ENCODE data around the gene HDAC9. TPM values are rescaled to one million over a fixed set of nuclear protein-coding genes. Genes with fewer than 3 reads are reported as not detected.

The HDAC9 gene
- polyA plus RNA-seq, 1 of the 3 experiments (the other 2 are of a cell fraction): 11.6 TPM

- peak overlapping the region in 1 of 2 experiments; percentile 2; a peak in 1 of 4 replicates for H3K4me3 ChIP-seq (ENCODE audit: low read depth in 2 of 2, low read length in 1 of 2)
- no peaks in the 10 kb centered on the region for H4K20me1 ChIP-seq (ENCODE audit: insufficient read depth)
- H3K9ac ChIP-seq: peak overlapping the region; percentile 23
- H2AFZ ChIP-seq (ENCODE audit: low read depth): peak overlapping the region; percentile 43; the same call in 1 of the 2 replicates
- no peaks in the 10 kb centered on the region for H3K27me3 ChIP-seq (ENCODE audit: insufficient read depth)
- ChIA-PET CTCF (interaction anchor here (0.6 to 2.1 kb wide), 9 partner anchors 8 to 154 kb away, joined by 3 to 13 read pairs (median 5); no protein-coding TSS in a partner anchor), POLR2A (interaction anchor here (1.0 kb wide), 1 partner anchor 9 kb away, joined by 3 read pairs; no protein-coding TSS in a partner anchor)
- peak overlapping the region; percentile 75 to 78 for H3K27ac ChIP-seq (ENCODE audit: low read depth in 2 of 2, low read length in 1 of 2)
- TF ChIP-seq RXRA (IDR thresholded peaks at IDR 0.05; ENCODE audit: borderline replicate concordance, low read depth) (no peak), MEF2A (IDR thresholded peaks at IDR 0.05; ENCODE audit: borderline replicate concordance, low read depth) (peak; percentile 86), EP300 (IDR thresholded peaks at IDR 0.05; ENCODE audit: borderline replicate concordance in 1 of 2, low read depth in 1 of 2, low read length in 1 of 2) (0 out of 4 replicates have a peak, but pooled peaks of 1 of the 2 experiments have one; percentile 20), TCF12 (IDR thresholded peaks at IDR 0.05) (peak; percentile 37; the same call in 1 of the 2 replicates), YY1 (IDR thresholded peaks at IDR 0.05; ENCODE audit: low read depth) (no peak), TEAD4 (IDR thresholded peaks at IDR 0.05; ENCODE audit: borderline replicate concordance, insufficient read depth) (no peak), GATA2 (CRISPR knock-in tag; IDR thresholded peaks at IDR 0.05) (0 out of 2 replicates have a peak, but pooled peaks have one; percentile 3), EZH2phosphoT487 (IDR thresholded peaks at IDR 0.05; ENCODE audit: borderline replicate concordance, low read depth) (no peak), REST (IDR thresholded peaks at IDR 0.05; ENCODE audit: low read depth, low read length) (no peak), FOSL2 (IDR thresholded peaks at IDR 0.05; ENCODE audit: borderline replicate concordance, low read depth) (no peak), RFX5 (IDR thresholded peaks at IDR 0.05; ENCODE audit: low read length) (no peak), RAD21 (IDR thresholded peaks at IDR 0.05; ENCODE audit: low read length) (no peak), CHD2 (IDR thresholded peaks at IDR 0.05; ENCODE audit: low read length, partially characterized antibody) (no peak), JUND (IDR thresholded peaks at IDR 0.05) (no peak)
- TF ChIP-seq, protein P1, sequence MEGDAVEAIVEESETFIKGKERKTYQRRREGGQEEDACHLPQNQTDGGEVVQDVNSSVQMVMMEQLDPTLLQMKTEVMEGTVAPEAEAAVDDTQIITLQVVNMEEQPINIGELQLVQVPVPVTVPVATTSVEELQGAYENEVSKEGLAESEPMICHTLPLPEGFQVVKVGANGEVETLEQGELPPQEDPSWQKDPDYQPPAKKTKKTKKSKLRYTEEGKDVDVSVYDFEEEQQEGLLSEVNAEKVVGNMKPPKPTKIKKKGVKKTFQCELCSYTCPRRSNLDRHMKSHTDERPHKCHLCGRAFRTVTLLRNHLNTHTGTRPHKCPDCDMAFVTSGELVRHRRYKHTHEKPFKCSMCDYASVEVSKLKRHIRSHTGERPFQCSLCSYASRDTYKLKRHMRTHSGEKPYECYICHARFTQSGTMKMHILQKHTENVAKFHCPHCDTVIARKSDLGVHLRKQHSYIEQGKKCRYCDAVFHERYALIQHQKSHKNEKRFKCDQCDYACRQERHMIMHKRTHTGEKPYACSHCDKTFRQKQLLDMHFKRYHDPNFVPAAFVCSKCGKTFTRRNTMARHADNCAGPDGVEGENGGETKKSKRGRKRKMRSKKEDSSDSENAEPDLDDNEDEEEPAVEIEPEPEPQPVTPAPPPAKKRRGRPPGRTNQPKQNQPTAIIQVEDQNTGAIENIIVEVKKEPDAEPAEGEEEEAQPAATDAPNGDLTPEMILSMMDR (IDR thresholded peaks at IDR 0.05): no peak
- TF ChIP-seq, protein P2, sequence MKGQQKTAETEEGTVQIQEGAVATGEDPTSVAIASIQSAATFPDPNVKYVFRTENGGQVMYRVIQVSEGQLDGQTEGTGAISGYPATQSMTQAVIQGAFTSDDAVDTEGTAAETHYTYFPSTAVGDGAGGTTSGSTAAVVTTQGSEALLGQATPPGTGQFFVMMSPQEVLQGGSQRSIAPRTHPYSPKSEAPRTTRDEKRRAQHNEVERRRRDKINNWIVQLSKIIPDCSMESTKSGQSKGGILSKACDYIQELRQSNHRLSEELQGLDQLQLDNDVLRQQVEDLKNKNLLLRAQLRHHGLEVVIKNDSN (IDR thresholded peaks at IDR 0.05; ENCODE audit: borderline replicate concordance, low read depth): no peak
- TF ChIP-seq, protein P3, sequence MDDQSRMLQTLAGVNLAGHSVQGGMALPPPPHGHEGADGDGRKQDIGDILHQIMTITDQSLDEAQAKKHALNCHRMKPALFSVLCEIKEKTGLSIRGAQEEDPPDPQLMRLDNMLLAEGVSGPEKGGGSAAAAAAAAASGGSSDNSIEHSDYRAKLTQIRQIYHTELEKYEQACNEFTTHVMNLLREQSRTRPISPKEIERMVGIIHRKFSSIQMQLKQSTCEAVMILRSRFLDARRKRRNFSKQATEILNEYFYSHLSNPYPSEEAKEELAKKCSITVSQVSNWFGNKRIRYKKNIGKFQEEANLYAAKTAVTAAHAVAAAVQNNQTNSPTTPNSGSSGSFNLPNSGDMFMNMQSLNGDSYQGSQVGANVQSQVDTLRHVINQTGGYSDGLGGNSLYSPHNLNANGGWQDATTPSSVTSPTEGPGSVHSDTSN (IDR thresholded peaks at IDR 0.05): peak; percentile 54; the same call in 1 of the 2 replicates
- H3K4me1 ChIP-seq (ENCODE audit: control insufficient read depth in 1 of 2, insufficient read depth in 2 of 2, low read depth in 1 of 2, low read length in 1 of 2): peaks cover 16 to 29% of the 10 kb centered on the region in 2 experiments
- WGBS (ENCODE audit: low lambda C conversion rate): 47% methylated on average over 5 of the region's 5 CpGs
- H3K79me2 ChIP-seq (ENCODE audit: insufficient read depth): peaks cover 20% of the 10 kb centered on the region
- peaks cover 0 to 7% of the 10 kb centered on the region in 2 experiments for H3K36me3 ChIP-seq (replicated peaks in 1 of 2; ENCODE audit: control insufficient read depth in 1 of 2, insufficient read depth in 2 of 2, low read length in 1 of 2)
- no peak for DNase-seq
- H3K4me2 ChIP-seq: peak overlapping the region; percentile 31
- no peaks in the 10 kb centered on the region for H3K9me2 ChIP-seq
- no peaks in the 10 kb centered on the region for H3K9me3 ChIP-seq
- peaks cover 42% of the 10 kb centered on the region for H3F3A ChIP-seq (replicated peaks; ENCODE audit: insufficient read depth)
Measured at GRCh38 chr7:18505870-18506460, 10.4 kb downstream of the HDAC9 start.

Data from SK-N-SH (cell line).